GM19452 (cell line): Measurements from ENCODE around the gene LRMDA.

ENCODE experiments used
- ATAC-seq: cut with Tn5 transposase; IDR thresholded peaks from one replicate; pipeline ENCODE4 v1.9.1; 2021; ENCODE audit not compliant: unreplicated experiment

Gene LRMDA

DNA sequence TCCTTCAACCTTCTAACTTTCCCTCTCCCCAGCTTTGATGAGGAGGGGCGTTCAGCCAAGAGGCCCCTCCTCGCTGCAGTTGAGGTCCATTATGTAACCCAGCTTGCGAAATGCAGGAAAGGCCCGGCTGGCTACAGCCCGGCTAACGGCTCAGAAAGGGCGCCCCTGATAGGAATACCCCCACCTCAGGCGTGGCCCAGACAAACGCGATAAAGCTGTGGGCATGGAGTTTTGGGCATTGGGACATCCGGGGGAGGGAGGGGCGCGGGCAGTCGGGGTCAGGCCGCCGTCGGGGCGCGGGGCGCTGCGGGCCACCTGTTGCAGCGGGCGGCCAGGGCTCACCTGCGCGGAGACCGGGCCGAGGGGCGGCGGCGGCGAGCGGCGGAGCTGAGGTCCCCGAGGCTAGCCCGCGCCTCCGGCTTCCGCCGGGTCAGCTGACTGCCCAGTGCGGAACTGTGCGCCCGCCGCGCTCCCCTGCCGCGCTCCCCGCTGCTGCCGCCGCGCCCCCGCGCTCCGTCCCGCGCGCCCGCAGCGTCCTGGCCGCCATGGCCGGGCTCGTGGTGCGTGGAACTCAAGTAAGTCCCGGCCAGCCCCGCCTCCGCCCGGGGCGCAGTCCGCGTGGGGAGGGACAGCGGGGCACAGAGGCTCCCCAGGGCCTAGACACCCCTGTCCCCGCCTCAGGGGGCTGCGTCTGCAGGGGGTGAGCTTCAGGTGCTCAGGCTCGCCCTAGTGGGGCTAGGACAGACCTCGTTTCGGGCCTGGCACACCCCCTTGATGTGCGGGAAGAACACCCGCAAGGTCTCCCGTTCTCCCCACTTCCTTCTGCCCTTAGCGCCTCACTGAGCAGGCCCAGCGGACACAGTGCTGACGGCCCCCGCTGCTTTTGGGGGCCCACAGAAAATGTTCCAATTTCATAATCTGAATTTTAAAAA, at the start of gene LRMDA:
Gene LRMDA (plus strand): TSS at position 445 of the 932 bp plus-strand sequence.
- ATAC-seq: peak; percentile 65

DNA sequence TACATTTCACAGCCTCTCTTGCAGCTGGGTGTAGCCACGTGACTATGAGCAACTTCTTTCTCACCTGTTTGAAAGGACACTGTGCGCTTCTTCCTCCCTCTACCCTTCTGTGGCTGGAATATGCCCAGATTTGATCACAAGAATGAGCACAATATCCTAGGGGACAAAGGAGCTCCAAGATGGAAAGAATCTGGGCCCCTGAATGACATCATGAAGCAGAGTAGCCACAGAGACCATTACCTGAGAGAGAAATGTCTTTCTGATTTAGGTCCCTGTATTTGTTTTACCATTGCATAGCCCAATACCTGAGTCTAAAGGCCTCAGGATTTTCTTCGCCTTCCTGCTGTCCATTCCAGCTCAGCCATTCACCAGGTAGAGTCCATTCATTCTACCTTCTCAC, 45.3 kb upstream of the LRMDA start:
- no peak for ATAC-seq

DNA sequence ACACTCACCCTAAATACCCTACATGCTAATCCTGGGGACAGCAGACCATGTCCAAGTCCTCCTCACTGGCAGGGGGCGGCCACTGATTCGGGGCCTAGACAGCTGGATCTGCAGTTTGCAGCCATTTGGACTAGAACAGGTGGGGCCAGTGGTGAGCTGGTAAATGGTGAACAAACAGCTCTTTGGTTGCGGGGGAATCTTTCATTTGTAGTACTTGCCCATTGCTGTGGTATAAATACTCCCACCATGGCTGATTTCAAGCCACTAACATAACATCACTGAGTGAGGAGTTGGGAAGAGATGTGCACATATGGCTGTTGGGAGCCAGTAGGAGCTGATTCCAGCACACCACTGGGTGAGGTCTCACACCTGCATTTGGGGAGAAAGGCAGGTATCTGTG, 43.3 kb upstream of the LRMDA start:
- no peak for ATAC-seq

DNA sequence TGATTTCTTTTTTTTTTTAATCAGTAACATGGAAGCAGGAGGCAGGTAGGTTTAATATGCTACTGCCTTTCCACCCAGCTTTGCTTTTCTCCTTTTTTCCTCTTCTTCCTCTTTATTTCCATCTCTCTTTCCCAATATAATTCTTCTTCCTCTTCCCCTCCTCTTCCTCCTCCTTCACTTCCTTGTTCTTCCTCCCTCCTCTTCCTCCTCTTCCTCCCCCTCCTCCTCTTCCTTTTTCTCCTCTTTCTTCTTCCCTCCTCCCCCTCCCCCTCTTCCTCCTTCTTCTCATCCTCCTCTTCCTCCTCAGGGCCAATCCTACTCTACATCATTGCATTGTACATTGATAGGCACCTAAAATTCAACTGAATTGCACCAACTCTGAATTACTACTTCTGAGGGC, 41.2 kb upstream of the LRMDA start:
- ATAC-seq: no peak

DNA sequence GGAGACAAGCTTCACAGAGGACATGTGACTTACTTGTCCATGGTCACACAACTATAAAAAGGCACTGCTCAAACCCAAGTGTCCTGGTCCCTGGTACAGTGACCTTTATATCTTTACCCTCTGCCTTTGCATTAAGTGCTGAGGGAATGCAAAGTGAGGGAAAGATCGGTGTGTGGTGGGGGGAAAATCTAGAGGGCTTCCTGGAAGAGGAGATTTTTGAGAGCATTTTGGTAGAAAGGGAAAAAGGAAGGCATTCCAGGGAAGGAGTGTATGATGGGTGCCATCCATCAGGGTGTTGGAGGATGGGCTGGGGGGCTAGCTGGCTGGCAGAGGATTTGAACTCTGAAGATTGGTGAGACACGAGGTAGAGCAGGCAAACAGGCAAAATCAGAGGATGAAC, 39.2 kb upstream of the LRMDA start:
- no peak for ATAC-seq

DNA sequence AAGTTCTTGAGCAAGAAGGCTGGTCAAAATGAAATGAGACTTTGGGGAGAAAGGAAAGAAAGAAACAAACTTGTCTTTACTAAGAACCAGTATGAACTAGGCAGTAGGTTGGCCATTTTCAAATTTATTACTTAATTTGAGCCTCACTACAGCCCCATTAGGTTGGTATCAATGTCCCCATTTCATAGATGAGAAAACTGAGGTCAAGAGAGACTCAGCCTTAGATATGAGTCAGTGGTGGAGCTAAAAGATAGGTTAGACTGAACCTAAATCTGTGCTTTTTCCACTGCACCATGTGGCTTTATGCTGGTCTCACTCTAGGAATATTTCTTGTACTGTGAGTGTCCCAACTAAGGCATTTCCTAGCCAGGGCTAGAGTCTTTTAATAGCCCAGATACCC, 38.7 kb upstream of the LRMDA start:
- ATAC-seq: no peak

DNA sequence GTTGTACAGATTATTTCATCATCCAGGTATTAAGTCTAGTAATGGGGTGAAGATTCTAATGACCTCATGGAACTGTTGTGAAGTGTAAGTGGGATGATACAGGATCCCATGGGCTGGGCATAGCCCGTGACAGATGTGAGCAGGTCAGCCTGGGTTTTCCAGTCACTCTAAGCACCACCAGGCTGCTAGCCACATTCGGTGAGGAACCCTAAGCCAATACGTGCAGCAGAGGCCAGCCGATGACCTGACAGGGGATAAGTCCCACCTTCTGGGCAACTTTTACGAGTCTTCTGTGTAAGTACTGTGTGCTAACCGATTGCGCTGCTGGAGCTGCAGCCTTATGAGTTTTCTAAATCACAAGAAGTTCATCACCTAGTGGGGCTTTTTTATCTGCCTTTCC, 37.2 kb upstream of the LRMDA start:
- no peak for ATAC-seq

DNA sequence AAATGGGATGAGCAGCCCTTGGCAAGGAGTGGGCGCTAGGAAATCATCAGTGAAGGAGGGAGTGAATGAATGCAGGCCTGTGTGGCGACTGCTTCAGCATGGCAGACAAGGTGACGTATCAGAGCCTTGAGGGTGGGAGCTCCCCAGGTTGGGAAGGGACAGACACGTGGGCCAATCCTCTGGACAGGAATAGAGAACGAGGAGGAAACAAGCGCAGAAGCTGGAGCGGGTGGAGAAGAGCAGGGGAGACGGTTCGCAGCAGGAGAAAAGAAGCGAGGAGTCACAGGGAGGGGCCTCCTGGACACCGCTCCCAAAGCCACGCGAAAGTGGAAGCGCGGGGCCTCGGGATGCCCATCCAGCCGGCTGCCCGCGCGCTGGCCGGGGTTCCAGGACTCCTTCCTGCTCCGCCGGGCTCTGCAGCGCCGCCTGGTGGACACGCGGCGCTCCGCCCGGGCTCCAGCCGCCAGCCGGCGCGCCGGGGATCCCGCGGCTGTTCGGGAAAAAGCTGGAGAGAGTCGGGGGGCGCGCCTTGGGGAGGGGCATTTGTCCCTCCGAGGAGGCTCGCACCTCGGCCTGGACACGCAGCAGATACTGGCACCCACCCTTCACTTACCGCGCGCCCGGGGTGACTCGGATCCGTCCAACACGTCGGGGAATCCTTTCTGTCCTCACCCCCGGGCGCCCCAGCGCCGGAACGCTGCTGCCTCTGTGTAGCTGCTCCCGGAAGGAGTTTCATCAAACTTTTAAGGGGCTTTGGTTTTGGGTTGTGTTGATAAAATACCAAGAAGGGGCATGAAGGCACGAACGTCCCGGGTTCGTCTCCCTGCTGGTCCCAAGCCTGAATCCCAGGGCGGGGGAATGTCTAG, 36.1 kb upstream of the LRMDA start:
- no peak for ATAC-seq

DNA sequence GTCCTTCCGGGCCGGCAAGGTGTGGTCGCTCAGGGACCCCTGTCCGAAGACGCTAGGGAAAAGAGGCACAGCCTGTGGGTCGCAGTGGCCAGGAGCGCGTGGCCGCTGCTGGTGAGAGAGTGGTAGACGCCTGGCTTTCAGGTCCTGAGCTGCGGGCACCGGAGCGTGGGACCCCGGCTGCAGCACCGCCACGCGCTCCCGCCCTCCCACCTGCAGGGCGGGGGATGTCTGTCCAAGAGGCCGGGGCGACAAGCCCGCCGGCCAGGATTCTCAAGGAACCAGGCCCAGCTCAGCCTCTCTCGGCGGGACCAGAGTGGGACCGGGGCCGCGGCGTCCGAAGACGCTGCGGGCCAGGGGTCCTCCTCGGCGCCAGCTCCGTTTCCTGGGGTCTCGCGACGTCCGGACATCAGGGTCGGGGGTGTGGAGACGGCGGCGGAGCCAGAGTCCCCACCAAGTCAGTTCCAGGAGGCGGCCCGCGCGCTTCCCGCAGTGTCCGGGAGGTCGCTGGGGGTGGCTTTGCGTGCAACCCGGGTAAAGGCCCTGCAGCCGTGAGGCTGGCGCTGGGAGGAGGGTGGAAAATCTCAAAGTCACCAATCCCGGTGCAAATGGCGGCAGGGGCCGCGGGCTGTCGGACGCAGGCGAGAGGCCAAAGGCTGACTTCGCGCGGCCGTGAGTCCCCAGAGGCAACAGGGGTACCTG, 35.3 kb upstream of the LRMDA start:
- ATAC-seq: no peak

DNA sequence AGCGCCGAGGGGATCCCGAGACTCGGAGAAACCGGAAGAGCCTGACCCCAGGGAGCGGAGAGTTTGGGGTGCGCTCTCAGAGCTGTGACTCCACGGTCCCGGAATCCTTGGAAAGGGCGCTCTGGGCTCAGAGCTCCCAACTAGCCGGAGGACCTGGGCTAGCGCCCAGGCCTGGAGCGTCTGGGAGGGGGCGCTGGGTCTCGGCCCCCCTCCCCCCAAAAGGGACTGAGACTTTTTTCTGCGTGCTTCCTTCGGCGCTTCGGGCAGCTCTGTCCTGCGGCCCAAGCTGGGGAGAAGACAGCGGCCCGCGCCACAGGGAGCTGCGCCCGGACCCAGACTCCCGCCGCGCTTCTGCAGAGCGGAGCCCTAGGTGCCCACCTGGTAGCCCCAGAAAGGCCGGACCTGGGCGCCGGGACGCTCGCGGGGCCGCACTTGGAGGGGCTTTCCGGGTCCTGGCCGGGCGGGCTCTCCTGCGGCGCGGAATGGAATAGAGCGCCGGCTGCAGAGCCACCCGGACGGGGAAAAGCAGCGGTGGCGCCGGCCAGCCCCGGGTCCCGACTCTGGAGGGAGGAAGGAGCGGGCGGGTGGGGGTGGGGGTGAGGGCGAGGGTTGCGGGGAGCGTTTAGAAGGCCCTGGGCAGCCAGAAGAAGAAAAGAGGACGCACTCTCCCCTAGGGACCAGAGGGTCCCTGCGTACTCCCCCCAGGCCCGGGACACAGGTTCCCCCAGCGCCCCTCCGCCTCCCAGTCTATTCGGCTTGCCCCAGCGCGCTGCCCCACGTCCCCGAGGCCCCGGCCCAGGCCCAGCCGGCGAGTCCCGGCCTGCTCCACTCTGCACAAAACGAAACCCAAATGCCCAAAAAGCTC, 34.6 kb upstream of the LRMDA start:
- ATAC-seq: no peak

DNA sequence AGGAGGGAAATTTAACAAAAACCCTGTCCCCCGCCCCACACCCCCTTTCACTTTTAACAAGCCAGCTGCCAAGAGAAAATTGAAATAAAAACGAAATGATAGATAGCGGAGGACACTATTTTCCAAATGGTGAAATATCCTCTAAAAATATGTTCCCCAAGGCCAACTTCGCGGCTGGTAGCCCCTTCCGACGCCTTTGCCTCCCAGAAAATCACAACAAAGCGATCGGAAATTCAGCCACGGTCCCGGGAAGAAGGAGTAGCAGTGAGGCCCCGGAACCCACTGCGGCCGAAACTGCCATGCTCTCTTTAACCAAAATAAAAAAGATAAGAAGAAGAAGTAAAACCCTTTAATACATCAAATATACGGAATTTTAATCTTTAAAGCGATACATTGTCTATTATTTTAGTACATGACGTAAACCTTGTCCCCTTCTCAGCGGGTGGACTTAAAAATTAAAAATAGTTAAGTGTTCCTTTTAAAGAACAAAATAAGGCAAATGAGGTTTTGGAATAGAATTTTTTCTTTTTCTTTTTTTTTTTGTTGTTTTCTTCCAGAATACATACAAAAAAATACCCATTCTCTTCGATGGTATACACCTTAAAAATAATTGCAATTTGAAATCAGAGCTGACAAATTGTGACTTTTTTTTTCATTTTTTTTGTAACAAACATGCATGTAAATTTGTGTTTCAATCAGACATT, 33.8 kb upstream of the LRMDA start:
- no peak for ATAC-seq

DNA sequence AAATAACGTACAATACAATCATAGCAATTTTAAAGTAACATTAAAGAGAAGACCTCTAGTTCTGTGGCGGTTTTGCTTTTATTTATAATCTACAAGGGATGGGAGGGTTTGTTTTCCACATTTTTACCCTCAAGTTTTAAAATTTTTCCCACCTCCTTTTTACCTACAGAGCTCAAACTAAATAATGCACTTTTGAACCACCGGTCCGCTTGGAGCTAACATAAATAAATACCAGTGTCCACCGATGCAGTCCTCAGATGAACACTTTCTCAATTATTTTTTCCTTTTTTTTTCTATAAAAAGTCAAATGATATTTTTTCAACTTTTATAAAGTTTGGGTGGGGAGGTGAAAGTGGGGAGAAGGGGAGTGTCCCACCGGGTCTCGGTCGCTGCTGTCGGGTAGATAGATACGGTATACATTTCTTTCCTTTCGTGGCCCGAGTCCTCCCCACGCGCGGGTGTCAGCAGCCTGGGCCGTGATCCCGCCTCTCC, 33.2 kb upstream of the LRMDA start:
- ATAC-seq: no peak

DNA sequence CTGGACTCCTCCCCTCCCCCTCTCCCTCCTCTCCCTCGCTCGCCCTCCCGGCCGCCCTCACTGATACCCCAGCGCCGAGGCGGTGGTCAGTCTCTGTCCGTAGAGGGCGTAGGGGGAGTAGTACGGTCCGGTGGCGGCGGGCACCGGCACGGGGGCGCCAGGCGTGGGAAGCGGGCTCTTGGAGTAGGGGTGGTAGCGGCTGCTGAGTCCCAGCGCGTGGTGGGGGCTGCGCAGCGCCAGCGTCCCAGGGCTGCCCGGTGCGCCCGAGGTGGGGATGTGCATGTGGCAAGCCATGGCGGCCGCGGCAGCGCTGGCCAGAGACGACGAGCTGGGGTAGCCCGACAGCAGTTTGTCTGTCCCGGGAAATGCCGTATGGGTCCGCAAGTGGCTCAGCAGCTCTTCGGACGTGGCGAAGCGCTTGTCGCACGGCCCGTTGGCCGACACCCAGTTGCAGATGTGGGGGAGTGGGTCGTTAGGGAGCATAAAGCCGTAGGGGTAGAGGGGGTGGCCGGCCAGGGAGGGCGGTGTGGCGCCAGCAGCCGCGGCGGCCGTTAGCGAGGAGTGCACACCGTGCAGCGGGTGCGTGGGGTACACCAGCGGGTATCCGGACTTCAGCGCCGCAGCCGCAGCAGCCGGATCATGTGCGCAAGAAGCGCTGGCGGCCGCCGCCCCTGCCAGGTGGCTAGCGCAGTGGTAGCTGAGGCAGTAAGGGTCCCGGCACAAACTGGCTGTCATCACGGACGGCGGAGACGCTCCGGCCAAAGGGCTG, 32.5 kb upstream of the LRMDA start:
- no peak for ATAC-seq

DNA sequence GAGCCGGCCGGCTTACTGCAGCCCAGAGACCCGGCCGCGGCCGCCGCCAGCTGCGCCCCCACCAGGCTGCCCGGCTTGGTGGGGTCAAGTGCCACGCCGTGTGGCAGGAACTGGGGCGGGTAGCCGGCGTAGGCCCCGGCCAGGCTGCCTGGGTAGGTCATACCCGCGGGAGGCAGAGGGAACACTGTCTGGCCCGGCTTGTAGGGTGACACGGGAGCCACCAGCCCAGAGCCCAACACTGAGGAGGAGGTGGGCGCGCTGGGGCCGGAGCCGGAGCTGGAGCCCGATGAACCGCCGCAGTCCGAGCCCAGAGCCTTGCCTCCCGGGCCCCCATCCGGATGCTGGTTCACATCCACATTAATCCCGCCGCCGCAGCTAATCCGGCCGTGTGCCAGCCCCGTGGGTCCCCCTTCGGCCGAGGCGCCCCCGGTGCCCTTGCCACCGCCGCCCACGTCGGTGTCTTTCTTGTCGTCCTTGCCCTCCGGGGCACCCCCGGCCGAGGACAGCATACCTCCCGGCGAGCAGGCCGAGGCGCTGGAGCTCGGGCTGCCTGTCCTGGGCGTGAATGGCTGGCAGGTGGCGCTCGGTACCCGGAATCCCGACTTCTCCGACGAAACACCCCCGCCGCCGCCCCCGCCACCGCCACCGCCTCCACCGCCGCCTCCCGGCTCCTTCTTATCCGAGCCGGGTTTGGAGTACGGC, 31.8 kb upstream of the LRMDA start:
- ATAC-seq: no peak

DNA sequence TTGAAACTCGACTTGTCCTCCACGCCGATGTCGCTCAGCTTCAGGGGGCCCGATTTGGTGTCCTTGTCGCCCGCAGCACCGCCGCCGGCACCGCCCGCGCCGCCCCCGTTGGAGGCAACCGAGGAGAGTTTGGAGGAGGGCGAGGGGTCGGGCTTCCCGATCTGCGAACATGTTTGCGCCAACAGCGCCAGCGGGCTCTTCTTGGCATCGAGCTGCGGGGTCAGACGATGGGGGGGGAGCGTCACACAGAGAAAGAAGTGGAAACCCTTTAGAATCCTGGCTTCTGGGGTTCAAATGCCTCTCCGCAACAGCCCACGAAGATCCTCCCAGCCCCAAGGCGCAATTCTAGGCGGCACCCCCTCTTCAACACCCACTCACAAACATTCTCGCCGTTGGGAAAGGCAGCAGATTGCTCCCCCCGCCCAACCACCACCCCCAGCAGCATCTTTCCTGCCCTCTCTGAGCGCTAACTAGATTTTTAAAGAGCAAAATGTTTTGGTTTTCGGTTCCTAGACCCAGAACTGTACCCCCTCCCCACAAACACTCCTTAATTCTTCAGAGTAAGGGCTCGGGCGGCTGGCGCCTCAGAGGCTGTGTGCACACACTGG, 31.2 kb upstream of the LRMDA start:
- ATAC-seq: no peak

DNA sequence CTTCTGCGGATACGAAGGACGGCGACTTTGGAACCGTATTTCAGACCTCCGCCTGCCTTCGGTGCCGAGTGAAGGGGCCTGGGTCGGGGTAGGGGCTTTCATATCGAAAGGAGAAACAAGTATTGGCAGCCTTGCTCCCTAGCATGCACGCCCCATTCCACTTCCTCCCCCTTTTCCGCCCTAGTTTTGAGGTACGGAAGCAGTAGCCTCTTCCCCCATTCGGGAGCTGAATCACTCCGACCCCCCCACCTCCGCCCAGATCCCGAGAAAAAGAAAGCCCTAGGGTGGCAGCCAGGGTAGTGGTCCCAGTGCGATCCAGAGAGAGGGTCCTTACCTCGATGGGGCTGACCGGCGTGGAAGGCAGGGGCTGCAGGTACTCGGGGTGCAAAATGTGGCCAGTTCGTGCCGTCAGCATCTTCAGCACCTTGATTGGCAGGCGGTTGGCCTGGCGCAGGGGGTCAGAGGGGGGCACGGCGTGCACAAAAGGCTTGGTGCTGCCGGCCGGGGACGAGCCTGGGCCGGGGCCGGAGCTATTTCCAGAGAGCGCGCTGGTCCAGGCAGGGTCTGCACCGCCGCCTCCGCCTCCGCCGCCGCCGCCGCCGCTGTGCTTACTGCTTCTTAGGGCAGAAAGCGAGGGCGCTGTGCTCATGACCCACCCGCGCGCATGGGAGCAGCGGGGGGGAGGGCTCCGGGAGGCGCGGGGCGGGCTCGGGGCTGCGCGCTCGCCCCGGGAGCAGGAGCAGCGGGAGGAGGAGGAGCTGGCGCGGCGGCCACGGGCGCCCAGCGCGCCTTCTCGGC, 30.5 kb upstream of the LRMDA start:
- ATAC-seq: peak; percentile 34
